Measurements from ENCODE around the gene COL24A1.
"Not testable (repeated sequence)": the region's sequence is repeated elsewhere in the genome, so short reads cannot be mapped to it uniquely, and the experiment has no call there.

Gene COL24A1

GRCh38 chr1:85801520-85801919 is 355.1 kb downstream of the COL24A1 start:
- DNase-seq (ENCODE audit: low spot score) = peak; percentile 12

GRCh38 chr1:85799737-85800136 is 356.8 kb downstream of the COL24A1 start:
- DNase-seq (ENCODE audit: low spot score) = no peak

- DNase-seq (ENCODE audit: low spot score) = no peak
Observed at GRCh38 chr1:85798419-85798818, 358.2 kb downstream of the COL24A1 start.

- DNase-seq (ENCODE audit: low spot score) = not testable (repeated sequence)
Observed at GRCh38 chr1:85777021-85777420, 379.6 kb downstream of the COL24A1 start.

- DNase-seq (ENCODE audit: low spot score) = no peak
Observed at GRCh38 chr1:85762804-85763203, 393.8 kb downstream of the COL24A1 start.

- DNase-seq (ENCODE audit: low spot score) = no peak
Observed at GRCh38 chr1:85756864-85757263, 399.7 kb downstream of the COL24A1 start.

- DNase-seq (ENCODE audit: low spot score) = no peak
Observed at GRCh38 chr1:85748120-85748519, 408.5 kb downstream of the COL24A1 start.

- DNase-seq (ENCODE audit: low spot score) = no peak
Observed at GRCh38 chr1:85746777-85747176, 409.8 kb downstream of the COL24A1 start.

GRCh38 chr1:85743814-85744213 is 412.8 kb downstream of the COL24A1 start:
- DNase-seq (ENCODE audit: low spot score) = no peak

GRCh38 chr1:85734931-85735330 is 421.6 kb downstream of the COL24A1 start:
- DNase-seq (ENCODE audit: low spot score) = no peak

GRCh38 chr1:85718678-85719340 is 437.8 kb downstream of the COL24A1 start:
- no peak for DNase-seq (ENCODE audit: low spot score)

GRCh38 chr1:85714418-85715114 is 442.0 kb downstream of the COL24A1 start:
- DNase-seq (ENCODE audit: low spot score) = not testable (repeated sequence)

GRCh38 chr1:85708829-85709227 is 447.7 kb downstream of the COL24A1 start:
- DNase-seq (ENCODE audit: low spot score) = no peak

GRCh38 chr1:85707990-85708828 is 448.4 kb downstream of the COL24A1 start, which contains the start of gene ZNHIT6:
ZNHIT6 (minus strand) TSS chr1:85708433; CDS start chr1:85708284, 149 bp downstream.
- DNase-seq (ENCODE audit: low spot score) = peak; percentile 89

GRCh38 chr1:85707267-85707989 is 449.1 kb downstream of the COL24A1 start:
- no peak for DNase-seq (ENCODE audit: low spot score)

GRCh38 chr1:85705940-85706339 is 450.6 kb downstream of the COL24A1 start:
- no peak for DNase-seq (ENCODE audit: low spot score)

- no peak for DNase-seq (ENCODE audit: low spot score)
Observed at GRCh38 chr1:85700422-85700821, 456.1 kb downstream of the COL24A1 start.

- DNase-seq (ENCODE audit: low spot score) = no peak
Observed at GRCh38 chr1:85697895-85698294, 458.7 kb downstream of the COL24A1 start.

GRCh38 chr1:85692730-85693314 is 463.8 kb downstream of the COL24A1 start:
- no peak for DNase-seq (ENCODE audit: low spot score)

GRCh38 chr1:85689775-85690404 is 466.7 kb downstream of the COL24A1 start:
- DNase-seq (ENCODE audit: low spot score) = no peak

All from AG08396 (cell line).